GM18505 (cell line): ENCODE results near the gene PHLDA2.

Source experiments
- ATAC-seq: cut with Tn5 transposase; IDR thresholded peaks from one replicate; pipeline ENCODE4 v1.9.1; 2021; ENCODE audit not compliant: unreplicated experiment
- POLR2A ChIP-seq: IDR thresholded peaks from 4 replicates; pipeline ENCODE4 v1.6.1; 2011; ENCODE audit warnings: borderline replicate concordance; ENCODE audit not compliant: insufficient read depth, insufficient read length; ENCODE audit errors: extremely low read depth

Gene PHLDA2

DNA sequence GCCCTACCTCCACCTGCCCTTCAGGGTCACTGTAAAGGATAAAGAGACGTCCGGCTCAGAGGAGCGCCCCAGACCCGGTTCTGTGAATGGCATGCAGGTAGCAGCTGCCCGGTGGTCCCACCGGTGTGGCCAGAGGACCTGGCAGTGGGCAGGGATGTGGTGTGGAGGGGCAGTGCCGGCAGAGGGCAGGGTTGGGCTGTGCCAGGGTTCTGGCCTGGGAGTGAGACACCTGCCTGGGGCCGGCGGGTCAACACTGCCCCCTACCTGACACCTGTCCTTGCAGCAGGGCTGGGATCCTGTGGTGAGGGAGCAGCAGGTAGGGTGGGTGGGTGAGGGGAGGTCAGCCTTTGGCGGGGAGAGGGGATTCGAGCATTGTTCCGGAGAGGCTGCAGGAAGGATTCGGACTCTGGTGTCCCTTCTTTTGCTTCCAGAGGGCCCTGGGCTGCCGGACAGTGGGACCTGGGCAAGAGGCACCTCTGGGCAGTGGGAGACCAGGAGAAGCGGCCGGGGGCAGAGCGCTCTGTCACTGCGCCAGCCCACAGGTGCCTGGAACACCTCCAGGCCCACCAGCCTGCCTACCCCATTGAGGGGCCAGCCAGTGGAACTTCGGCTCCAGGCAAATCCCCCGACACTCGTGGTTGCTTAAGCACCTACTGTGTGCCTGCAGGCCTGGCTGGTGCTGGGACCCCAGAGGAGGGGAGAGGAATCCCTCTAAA lies 1.6 kb upstream of the PHLDA2 start:
- ATAC-seq: no peak
- no peak for TF ChIP-seq POLR2A

DNA sequence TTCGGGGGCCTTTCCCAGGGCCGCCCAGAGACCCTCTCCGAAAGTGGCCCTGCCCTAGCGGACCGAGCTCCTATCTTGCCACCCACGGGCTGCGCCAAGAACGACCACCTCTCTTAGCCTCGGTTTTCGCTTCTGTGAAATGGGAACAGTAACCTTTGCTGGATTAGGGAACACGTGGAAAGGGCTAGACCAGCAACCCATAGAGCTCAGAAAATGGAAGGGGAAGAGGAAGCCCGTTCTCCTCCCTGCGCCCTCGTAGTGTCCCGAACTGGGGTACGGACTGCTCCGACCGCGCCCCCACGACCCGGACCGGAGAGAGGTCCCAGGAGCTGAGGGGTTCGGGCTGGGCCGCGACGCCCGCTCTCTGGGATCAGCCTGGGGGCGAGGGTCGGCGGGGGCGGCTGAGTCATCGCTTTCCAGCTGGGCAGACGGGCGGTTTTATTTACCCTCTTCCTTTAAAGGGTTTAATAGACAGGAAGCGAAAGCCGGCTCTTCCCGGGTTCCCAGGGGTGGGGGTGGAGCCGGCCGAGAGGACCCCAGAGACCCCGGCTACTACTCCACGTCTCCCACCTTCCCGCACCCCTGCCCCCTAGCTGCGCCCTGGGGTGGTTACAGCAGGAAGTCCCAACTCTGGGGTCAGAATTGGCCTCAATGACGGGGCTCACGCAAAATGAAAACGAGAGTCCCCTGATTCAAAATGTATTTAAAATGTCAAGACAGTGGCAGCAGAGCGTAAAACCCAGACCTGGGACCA lies 907 bp upstream of the PHLDA2 start:
- no peak for TF ChIP-seq POLR2A
- no peak for ATAC-seq

DNA sequence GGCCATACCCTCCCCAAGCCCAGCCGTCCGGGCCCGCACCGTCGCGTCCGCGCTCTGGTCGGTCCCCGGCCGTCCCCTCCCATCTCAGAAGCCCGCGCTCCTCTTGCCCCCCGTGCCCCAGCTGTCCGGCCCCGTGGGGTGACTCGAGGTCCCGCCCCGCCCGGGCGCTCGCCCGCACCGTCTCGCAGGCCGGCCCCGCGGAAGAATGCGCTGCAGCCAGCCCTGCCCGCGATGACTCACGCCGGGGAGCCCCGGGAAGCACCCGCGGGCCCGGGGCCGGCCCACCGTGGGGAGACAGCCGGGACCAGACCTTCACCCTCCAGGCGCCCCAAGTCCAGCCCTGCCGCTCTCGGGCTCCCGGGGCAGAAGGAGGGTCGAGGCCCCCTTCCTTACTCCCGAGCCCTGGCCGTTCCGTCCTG lies 320 bp upstream of the PHLDA2 start:
- TF ChIP-seq POLR2A: no peak
- no peak for ATAC-seq

DNA sequence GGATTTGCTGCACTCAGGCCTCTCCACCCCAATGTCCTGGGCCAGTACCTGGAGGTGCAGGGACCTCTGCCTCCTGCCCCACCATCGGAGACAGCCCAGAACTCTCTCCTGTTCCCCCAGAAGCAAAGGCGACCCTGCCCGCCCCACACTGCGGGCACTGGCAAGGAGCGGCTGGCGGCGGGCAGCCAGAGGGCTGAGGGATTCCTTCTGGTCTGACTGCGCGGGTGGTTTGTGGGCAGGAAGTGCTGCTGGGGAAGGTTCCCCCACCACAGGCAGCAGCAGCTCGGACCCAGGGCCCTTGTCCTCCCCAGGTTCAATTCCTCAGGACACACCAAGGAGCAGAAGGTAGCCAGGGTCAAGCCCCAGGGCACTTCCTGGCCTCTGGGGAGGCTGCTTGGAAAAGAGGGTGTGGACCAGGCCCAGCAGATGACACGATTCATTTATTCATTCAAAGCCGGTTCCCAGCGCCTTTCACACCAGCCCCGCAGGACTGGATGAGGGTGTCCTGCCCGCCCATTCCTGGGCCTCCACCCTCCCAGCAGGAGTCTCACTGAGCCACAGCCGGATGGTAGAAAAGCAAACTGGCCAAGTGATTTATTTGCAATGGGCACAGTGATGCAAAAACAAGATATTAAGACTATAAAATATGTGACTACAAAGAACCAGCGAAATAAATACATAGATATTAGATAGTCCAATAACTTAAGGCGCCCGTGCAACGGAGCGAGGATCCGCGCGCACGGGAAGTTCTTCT lies 1.2 kb downstream of the PHLDA2 start:
- no peak for TF ChIP-seq POLR2A
- no peak for ATAC-seq

DNA sequence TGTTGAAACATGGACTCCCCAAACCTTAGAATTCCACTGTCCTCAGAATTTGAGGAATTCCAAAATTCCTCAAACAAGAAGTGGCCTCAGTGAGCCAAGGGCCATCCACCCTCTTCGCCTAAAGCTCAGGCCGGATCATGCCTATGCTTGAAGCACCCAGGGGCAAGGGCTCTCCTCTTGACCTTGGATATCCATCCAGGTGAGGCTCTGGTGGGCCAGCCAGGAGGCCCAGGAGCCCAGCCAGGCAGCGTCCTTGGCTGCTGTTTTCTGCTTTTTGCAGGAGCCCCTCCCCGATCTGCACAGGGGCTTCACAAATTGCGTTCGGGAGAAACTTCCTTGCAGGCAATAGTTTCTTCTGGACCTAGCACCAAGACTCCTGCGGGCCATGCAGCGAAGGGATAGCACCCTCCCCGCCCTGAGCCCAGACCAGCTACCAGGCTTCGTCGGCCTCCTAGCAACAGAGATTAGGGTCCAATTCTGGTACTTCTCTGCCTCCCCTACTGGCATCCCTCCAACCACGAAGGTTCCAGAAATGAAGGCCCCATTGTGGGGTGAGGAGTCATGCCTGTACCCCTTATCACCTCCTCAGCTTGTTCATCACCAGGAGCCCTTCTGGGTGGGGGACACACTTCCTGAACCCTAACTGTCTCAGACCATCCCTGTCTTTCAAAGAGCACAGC lies 2.0 kb downstream of the PHLDA2 start:
- TF ChIP-seq POLR2A: no peak

DNA sequence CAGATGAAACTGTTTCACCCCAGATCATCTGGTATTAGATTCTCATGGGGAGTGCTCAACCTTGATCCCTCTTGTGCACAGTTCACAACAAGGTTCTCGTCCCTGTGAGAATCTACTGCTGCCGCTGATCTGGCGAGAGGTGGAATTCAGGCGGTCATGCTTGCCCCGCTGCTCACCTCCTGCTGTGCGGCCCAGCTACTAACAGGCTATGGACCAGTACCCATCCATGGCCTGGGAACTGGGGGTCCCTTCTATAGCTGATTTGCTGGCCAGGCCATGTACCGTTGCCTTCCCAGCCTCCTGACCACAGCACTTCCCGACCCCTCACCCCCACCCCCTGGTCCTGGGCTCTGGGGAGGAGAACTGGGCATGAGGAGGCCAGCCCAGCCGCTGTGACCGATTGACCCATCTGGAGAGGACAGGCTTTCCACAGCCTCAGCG lies 2.6 kb downstream of the PHLDA2 start:
- ATAC-seq: no peak
- no peak for TF ChIP-seq POLR2A

More for the DNA sequence above, 2.0 kb downstream of the PHLDA2 start:
- no peak for ATAC-seq

DNA sequence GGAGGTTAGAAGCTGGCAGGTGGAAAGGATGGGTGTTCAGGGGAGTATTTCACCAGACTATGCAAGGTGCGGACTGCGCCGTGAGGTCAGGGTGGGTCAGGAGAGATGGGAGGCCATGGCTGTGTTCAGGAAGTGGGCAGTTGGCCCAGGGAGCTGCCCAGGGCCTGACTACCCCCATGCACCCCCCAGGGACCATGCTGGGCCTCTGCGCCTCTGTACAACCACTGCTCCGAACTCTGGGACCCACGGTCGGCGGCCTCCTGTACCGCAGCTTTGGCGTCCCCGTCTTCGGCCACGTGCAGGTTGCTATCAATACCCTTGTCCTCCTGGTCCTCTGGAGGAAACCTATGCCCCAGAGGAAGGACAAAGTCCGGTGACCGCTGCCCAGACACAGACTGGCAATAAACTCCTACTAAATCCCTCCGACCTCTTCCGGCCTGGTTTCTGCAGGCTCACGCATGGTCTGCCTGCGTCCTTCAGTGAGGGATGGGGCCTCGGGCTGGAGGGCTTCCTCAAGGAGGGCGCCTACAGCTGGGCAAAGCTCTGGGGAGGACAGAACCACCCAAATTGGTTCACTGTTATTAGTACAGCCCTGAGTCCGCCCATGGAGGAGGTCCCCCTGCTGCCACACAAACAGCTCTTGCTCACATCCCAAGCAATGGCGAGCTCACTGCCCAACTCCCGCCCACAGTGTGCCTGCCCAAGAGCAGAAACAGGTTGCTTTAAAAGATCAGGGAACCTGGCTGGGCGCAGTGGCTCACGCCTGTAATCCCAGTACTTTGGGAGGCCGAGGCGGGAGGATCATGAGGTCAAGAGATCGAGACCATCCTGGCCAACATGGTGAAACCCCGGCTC lies 4.2 kb downstream of the PHLDA2 start:
- TF ChIP-seq POLR2A: no peak
- ATAC-seq: no peak

DNA sequence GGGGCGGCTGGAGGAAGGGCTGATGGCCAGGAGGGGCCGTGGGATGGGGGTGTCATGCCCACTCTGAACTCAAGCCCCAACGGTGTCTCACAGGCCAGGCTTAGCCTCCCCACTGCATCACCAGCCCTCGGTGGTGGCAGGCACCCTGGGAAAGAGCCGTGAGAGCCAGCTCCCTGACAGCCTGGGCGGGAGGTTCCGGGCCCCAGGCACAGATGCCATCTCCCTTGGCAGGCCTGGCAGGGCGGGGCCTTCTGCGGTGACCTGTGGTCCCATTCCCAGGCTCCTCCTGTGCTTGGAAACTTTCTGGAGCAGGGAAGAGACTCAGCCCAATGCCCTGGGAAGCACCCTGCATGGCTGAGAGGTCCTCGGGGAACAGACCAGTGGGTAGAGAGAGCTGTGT lies 4.8 kb downstream of the PHLDA2 start:
- TF ChIP-seq POLR2A: no peak
- no peak for ATAC-seq

DNA sequence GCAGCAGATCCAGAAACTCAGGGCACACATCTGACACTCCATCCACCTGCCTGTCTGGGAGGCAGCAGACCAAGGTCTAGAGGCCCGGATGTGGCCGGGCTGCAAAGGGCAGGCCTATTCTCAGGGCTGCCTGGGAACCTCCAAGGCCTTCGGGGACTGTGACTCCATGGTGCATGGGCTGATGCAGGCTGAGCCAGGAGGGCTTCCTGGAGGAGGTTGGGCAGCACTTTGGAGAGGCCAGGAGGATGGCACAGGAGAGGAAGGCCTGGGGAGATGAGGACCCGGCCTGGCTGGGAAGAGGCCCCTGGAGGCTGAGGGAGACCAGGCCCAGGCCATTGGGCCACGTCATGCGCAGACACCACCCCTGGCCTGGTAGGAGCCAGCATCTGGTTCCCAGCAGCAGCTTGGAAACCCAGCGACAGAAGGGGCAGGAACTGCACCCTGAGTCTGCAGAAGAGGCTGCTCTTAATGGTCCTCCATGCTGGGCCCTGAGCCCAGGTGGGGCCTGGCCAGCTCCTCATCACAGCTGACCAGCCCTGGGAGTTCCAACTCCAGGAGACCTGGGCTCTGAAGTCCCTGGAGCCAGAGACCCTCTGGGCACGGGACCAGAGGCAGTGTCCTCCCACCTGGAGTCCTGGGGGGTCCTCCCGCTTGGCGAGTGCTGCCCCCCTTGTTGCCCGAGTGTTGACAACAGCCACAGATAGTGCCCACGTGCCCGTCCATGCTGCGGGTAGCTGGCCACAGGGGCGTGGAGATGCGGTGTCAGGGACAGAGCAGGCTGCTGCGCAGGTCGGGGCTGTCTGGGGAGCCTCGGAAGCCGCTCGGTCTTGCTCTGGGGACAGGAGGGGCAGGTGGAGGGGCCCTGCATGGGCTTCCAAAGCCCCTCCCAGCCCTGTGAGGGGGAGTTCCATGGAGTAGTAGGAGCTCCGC lies 5.5 kb downstream of the PHLDA2 start:
- ATAC-seq: no peak
- no peak for TF ChIP-seq POLR2A

DNA sequence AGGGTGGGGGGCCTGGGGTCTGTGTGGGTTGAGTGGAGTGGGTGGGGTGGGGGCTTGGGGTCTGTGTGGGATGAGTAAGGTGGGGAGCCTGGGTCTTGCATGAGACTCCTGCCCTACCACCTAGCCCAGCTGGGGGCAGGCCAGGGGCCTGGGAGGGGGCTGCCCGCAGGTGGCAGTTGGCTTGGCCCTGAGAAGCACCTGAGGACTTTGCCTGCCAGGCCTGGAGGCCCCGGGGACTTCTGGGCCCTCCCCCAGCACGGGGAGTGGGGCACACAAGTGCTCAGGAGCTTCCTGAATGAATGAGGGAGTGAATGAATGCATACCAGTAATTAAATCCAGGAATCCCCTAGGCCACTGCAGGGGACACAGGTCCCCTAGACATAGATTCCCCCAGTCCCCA lies 6.6 kb downstream of the PHLDA2 start:
- ATAC-seq: no peak
- TF ChIP-seq POLR2A: no peak

DNA sequence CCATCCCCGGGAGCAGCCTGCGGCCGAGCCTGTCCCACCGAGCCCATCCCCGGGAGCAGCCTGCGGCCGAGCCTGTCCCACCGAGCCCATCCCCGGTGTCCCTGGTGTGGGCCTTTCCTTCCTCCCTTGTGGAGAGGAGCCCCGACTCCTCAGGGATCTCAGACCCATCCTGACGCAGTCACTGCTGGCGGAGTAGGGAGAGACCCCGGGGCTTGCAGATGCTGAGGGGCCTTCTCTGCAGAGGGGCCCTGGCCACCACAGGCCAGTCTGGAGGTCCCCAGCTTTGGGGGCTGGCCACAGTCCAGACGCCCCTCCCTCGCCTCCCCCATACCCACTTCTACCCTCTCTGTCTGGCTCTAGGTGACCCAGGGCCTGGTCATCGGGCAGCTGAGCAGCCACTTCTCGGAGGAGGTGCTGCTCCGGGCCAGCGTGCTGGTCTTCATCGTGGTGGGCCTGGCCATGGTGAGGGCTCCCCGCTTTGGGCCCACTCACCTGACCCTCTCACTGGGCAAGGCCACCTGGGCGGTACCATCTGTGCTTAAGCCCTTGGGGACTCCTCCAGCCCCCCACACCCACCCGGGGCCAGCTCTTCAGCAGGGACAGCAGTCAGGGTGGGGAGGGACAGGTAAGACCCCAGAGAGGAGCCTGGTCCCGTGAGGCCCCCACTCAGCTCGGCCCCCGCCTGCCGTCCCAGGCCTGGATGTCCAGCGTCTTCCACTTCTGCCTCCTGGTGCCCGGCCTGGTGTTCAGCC lies 7.3 kb downstream of the PHLDA2 start:
- no peak for TF ChIP-seq POLR2A
- no peak for ATAC-seq
